ENCODE results near the gene SECISBP2L.
"Not testable (repeated sequence)": the region's sequence is repeated elsewhere in the genome, so short reads cannot be mapped to it uniquely, and the experiment has no call there.

Gene SECISBP2L

GRCh38 chr15:48993380-48993779, 52.9 kb downstream of the SECISBP2L start:
- no peak for DNase-seq

- no peak for DNase-seq
Observed at GRCh38 chr15:48992545-48992944, 53.7 kb downstream of the SECISBP2L start.

- no peak for DNase-seq
Observed at GRCh38 chr15:48992096-48992495, 54.1 kb downstream of the SECISBP2L start.

- DNase-seq, result no peak
Observed at GRCh38 chr15:48989170-48989569, 57.1 kb downstream of the SECISBP2L start.

GRCh38 chr15:48987142-48987541, 59.1 kb downstream of the SECISBP2L start:
- no peak for DNase-seq

- DNase-seq, result no peak
Observed at GRCh38 chr15:48986240-48986639, 60.0 kb downstream of the SECISBP2L start.

GRCh38 chr15:48985516-48985915, 60.7 kb downstream of the SECISBP2L start:
- DNase-seq, result no peak

GRCh38 chr15:48984811-48985352, 61.4 kb downstream of the SECISBP2L start:
- no peak for DNase-seq

GRCh38 chr15:48984021-48984710, 62.1 kb downstream of the SECISBP2L start:
- no peak for DNase-seq

- DNase-seq, result no peak
Observed at GRCh38 chr15:48983300-48983699, 62.9 kb downstream of the SECISBP2L start.

GRCh38 chr15:48981941-48982340, 64.3 kb downstream of the SECISBP2L start:
- DNase-seq, result no peak

- no peak for DNase-seq
Observed at GRCh38 chr15:48978638-48979037, 67.6 kb downstream of the SECISBP2L start.

- DNase-seq, result no peak
Observed at GRCh38 chr15:48976444-48977088, 69.7 kb downstream of the SECISBP2L start.

GRCh38 chr15:48975472-48976419, 70.5 kb downstream of the SECISBP2L start:
- peak; percentile 62 for DNase-seq

- DNase-seq, result no peak
Observed at GRCh38 chr15:48974882-48975281, 71.4 kb downstream of the SECISBP2L start.

GRCh38 chr15:48972750-48973503, 73.3 kb downstream of the SECISBP2L start:
- DNase-seq, result no peak

- not testable (repeated sequence) for DNase-seq
Observed at GRCh38 chr15:48970926-48971325, 75.3 kb downstream of the SECISBP2L start.

- no peak for DNase-seq
Observed at GRCh38 chr15:48968066-48968465, 78.2 kb downstream of the SECISBP2L start.

GRCh38 chr15:48967336-48967735, 78.9 kb downstream of the SECISBP2L start:
- DNase-seq, result no peak

GRCh38 chr15:48966595-48967301, 79.5 kb downstream of the SECISBP2L start:
- no peak for DNase-seq

- no peak for DNase-seq
Observed at GRCh38 chr15:48965972-48966371, 80.3 kb downstream of the SECISBP2L start.

- no peak for DNase-seq
Observed at GRCh38 chr15:48964898-48965297, 81.3 kb downstream of the SECISBP2L start.
